WTC11 (cell line): ENCODE results near the gene OR52K2. TPM values are rescaled to one million over a fixed set of nuclear protein-coding genes. Genes with fewer than 3 reads are reported as not detected.

Experiments used
- ATAC-seq: fragments of 200-7000 bp; cut with Tn5 transposase; 2 replicates; pipeline ENCODE4 v1.10.0; 2021; ENCODE audit warnings: mild to moderate bottlenecking, moderate library complexity
- CTCF ChIA-PET: fragments of 300-600 bp; sonication (Branson Sonifier 250); formaldehyde crosslinking; loops from one replicate; lab custom pipeline; 2021; ENCODE audit warnings: antibody characterized with exemption; lab: Charles Lee
- POLR2A ChIA-PET: fragments of 350-600 bp; sonication (Branson Sonifier 250); formaldehyde crosslinking; loops from one replicate; lab custom pipeline; 2021; ENCODE audit warnings: antibody characterized with exemption; lab: Charles Lee
- DNase-seq: peaks from one replicate; pipeline ENCODE4 v3.0.0; 2021; ENCODE audit warnings: low spot score
- H3K27ac Mint-ChIP-seq: 2 replicates; pipeline ENCODE4 v1.8.0; 2021; ENCODE audit warnings: mixed read lengths
- H3K27me3 Mint-ChIP-seq: 2 replicates; pipeline ENCODE4 v1.8.0; 2021; ENCODE audit warnings: low read depth, mild to moderate bottlenecking, moderate library complexity, mixed read lengths
- H3K36me3 Mint-ChIP-seq: 2 replicates; pipeline ENCODE4 v1.8.0; 2021; ENCODE audit warnings: mixed read lengths
- H3K4me1 Mint-ChIP-seq: 2 replicates; pipeline ENCODE4 v1.8.0; 2022; ENCODE audit warnings: mixed read lengths
- H3K4me3 Mint-ChIP-seq: 2 replicates; pipeline ENCODE4 v1.8.0; 2021; ENCODE audit warnings: mild to moderate bottlenecking, moderate library complexity, mixed read lengths
- H3K9me3 Mint-ChIP-seq: 2 replicates; pipeline ENCODE4 v1.8.0; 2021; ENCODE audit warnings: mixed read lengths
- JUN ChIP-seq: sonication (generic); formaldehyde crosslinking; IDR thresholded peaks from 2 replicates; pipeline ENCODE4 v1.8.0; 2023; ENCODE audit warnings: mild to moderate bottlenecking, missing genetic modification reagents
- NR1H2 ChIP-seq: sonication (generic); formaldehyde crosslinking; IDR thresholded peaks from 2 replicates; pipeline ENCODE4 v1.9.0; 2021; ENCODE audit warnings: mild to moderate bottlenecking, moderate library complexity, missing genetic modification reagents
- OVOL2 ChIP-seq: fragments of 250-450 bp; sonication (Bioruptor Pico); IDR thresholded peaks from 2 replicates; pipeline ENCODE4 v1.9.0; 2021; ENCODE audit warnings: mild to moderate bottlenecking, borderline replicate concordance
- TCF7 ChIP-seq: sonication (generic); formaldehyde crosslinking; IDR thresholded peaks from 2 replicates; pipeline ENCODE4 v1.8.0; 2022; ENCODE audit warnings: mild to moderate bottlenecking, low read depth, missing genetic modification reagents, moderate library complexity
- ZNF423 ChIP-seq: fragments of 250-450 bp; sonication (Bioruptor Pico); IDR thresholded peaks from 2 replicates; pipeline ENCODE4 v2.1.2; 2022; ENCODE audit warnings: mild to moderate bottlenecking, moderate library complexity
- total RNA-seq: library from RNA; stranded (reverse); gene quantifications from 3 replicates; pipeline ENCODE4 v1.2.3, GENCODE V29; 2021
- TF ChIP-seq, protein P1 (sequence below): fragments of 250-450 bp; sonication (Bioruptor Pico); IDR thresholded peaks from 2 replicates; pipeline ENCODE4 v1.9.0; 2021; ENCODE audit warnings: mild to moderate bottlenecking
- TF ChIP-seq, protein P2 (sequence below): fragments of 250-450 bp; sonication (Bioruptor Pico); conservative IDR thresholded peaks from 2 replicates; pipeline ENCODE4 v1.9.0; 2021; ENCODE audit warnings: mild to moderate bottlenecking
- TF ChIP-seq, protein P3 (sequence below): sonication (generic); formaldehyde crosslinking; IDR thresholded peaks from 2 replicates; pipeline ENCODE4 v1.8.1; 2023; ENCODE audit warnings: mild to moderate bottlenecking, missing genetic modification reagents, moderate library complexity
- TF ChIP-seq, protein P4 (sequence below): sonication (generic); formaldehyde crosslinking; IDR thresholded peaks from 2 replicates; pipeline ENCODE4 v1.8.1; 2022; ENCODE audit warnings: missing genetic modification reagents, borderline replicate concordance
- TF ChIP-seq, protein P5 (sequence below): sonication (generic); formaldehyde crosslinking; IDR thresholded peaks from 2 replicates; pipeline ENCODE4 v1.8.0; 2022; ENCODE audit warnings: mild to moderate bottlenecking, missing genetic modification reagents
- TF ChIP-seq, protein P6 (sequence below): sonication (generic); formaldehyde crosslinking; IDR thresholded peaks from 2 replicates; pipeline ENCODE4 v1.8.1; 2023; ENCODE audit warnings: mild to moderate bottlenecking, moderate library complexity, missing genetic modification reagents

The OR52K2 gene
- total RNA-seq, 1 experiment from 2014 or later = not detected

DNA sequence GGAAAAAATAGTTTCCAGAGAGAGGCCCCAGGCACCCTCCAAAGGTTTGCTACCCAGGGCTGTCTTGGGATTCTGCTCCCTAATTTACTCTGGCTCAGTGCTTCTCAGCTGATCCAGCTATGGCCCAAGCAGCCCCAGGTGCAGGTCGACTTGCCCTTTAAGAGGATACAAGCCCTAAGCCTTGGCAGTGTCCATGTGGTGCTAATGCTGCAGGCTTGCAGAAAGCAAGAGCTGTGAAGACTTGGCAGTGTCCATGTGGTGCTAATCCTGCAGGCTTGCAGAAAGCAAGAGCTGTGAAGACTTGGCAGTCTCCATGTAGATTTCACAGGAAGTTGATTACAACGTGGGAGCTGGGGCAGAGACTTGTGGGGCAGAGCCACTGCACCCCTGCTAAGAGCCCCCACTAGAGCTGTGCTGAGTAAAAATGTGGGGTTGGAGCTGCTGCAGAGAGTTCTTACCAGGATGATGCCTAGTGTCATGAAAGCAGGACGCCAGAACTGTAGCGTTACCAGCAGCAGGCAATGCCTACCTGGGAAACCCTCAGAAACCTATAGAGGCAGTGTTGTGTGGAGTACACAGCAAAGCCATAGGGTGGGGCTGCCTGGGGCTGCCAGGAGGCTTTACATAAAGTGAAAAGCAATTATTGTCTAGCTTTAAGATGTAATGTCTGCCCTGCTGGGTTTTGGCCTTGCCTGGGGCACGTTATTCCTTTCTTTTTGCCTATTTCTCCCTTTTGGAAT, 17.2 kb downstream of the OR52K2 start (continued):
- TF ChIP-seq, protein P1, sequence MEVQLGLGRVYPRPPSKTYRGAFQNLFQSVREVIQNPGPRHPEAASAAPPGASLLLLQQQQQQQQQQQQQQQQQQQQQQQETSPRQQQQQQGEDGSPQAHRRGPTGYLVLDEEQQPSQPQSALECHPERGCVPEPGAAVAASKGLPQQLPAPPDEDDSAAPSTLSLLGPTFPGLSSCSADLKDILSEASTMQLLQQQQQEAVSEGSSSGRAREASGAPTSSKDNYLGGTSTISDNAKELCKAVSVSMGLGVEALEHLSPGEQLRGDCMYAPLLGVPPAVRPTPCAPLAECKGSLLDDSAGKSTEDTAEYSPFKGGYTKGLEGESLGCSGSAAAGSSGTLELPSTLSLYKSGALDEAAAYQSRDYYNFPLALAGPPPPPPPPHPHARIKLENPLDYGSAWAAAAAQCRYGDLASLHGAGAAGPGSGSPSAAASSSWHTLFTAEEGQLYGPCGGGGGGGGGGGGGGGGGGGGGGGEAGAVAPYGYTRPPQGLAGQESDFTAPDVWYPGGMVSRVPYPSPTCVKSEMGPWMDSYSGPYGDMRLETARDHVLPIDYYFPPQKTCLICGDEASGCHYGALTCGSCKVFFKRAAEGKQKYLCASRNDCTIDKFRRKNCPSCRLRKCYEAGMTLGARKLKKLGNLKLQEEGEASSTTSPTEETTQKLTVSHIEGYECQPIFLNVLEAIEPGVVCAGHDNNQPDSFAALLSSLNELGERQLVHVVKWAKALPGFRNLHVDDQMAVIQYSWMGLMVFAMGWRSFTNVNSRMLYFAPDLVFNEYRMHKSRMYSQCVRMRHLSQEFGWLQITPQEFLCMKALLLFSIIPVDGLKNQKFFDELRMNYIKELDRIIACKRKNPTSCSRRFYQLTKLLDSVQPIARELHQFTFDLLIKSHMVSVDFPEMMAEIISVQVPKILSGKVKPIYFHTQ = no peak
- TF ChIP-seq ZNF423 (CRISPR knock-in tag) = no peak

DNA sequence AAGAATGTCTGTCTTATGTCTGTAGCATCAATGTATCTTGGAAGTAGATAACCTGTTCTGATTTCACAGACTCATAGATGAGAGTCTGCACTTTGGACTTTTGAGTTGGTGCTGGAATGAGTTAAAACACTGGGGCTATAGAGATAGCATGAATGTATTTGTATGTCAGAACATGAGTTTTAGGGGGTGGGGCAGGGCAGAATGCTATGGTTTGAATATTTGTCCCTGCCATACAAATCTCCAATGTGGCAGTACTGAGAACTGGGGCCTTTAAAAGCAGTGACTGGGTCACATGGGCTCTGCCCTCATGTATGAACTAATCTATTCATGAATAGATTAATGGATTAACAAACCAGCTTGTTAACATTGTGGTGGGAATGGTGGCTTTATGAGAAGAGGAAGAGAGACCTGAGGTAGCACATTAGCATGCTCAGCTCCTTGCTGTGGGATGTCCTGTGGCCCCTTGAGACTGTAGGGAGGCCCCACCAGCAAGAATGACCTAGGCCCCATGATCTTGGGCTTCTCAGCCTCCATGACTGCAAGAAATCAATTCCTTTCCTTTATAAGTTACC, 17.9 kb downstream of the OR52K2 start:
- H3K36me3 Mint-ChIP-seq = peaks cover 34% of the 10 kb centered on the region
- no peak overlapping the region for H3K4me3 Mint-ChIP-seq
- no peak for ATAC-seq
- H3K27me3 Mint-ChIP-seq = no peaks in the 10 kb centered on the region; the same call in 1 of the 2 replicates
- peaks cover 40% of the 10 kb centered on the region for H3K4me1 Mint-ChIP-seq
- no peak for DNase-seq
- ChIA-PET POLR2A (no interaction called here), CTCF (interaction anchor here (1.9 kb wide), 1 partner anchor 280 kb away, joined by 11 read pairs; no protein-coding TSS in a partner anchor)
- TF ChIP-seq TCF7 = no peak
- TF ChIP-seq, protein P2, sequence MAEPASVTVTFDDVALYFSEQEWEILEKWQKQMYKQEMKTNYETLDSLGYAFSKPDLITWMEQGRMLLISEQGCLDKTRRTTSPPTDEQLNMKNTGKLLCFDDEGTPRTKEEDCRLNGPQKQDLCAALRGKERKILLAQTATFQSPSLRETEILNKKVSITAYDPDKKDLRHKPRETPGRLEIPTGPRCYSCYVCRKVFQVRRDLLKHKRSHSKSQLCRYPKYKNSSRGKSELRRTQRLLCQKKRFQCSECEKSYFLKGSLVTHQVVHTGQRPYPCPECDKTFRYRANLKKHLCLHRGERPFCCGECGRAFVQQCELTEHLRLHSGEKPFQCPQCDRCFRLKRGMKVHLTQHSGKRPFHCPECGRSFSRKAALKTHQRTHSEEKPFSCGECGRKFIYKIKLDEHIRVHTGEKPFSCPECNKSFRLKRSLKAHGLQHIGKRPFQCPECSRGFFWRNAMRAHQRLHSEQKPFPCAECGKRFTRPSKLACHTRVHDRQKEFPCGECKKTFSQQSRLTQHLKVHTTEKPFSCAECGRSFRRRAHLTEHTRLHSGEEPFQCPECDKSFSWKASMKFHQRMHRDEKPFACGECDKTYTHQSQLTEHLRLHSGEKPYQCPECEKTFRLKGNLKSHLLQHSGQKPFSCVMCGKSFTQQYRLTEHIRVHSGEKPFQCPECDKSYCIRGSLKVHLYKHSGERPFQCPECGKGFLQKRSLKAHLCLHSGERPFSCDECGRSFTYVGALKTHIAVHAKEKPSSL (CRISPR knock-in tag) = no peak
- TF ChIP-seq, protein P3, sequence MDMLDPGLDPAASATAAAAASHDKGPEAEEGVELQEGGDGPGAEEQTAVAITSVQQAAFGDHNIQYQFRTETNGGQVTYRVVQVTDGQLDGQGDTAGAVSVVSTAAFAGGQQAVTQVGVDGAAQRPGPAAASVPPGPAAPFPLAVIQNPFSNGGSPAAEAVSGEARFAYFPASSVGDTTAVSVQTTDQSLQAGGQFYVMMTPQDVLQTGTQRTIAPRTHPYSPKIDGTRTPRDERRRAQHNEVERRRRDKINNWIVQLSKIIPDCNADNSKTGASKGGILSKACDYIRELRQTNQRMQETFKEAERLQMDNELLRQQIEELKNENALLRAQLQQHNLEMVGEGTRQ = no peak
- TF ChIP-seq NR1H2 = no peak
- TF ChIP-seq, protein P4, sequence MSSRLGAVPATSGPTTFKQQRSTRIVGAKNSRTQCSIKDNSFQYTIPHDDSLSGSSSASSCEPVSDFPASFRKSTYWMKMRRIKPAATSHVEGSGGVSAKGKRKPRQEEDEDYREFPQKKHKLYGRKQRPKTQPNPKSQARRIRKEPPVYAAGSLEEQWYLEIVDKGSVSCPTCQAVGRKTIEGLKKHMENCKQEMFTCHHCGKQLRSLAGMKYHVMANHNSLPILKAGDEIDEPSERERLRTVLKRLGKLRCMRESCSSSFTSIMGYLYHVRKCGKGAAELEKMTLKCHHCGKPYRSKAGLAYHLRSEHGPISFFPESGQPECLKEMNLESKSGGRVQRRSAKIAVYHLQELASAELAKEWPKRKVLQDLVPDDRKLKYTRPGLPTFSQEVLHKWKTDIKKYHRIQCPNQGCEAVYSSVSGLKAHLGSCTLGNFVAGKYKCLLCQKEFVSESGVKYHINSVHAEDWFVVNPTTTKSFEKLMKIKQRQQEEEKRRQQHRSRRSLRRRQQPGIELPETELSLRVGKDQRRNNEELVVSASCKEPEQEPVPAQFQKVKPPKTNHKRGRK = no peak
- TF ChIP-seq, protein P5, sequence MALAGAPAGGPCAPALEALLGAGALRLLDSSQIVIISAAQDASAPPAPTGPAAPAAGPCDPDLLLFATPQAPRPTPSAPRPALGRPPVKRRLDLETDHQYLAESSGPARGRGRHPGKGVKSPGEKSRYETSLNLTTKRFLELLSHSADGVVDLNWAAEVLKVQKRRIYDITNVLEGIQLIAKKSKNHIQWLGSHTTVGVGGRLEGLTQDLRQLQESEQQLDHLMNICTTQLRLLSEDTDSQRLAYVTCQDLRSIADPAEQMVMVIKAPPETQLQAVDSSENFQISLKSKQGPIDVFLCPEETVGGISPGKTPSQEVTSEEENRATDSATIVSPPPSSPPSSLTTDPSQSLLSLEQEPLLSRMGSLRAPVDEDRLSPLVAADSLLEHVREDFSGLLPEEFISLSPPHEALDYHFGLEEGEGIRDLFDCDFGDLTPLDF (CRISPR knock-in tag) = no peak
- TF ChIP-seq, protein P6, sequence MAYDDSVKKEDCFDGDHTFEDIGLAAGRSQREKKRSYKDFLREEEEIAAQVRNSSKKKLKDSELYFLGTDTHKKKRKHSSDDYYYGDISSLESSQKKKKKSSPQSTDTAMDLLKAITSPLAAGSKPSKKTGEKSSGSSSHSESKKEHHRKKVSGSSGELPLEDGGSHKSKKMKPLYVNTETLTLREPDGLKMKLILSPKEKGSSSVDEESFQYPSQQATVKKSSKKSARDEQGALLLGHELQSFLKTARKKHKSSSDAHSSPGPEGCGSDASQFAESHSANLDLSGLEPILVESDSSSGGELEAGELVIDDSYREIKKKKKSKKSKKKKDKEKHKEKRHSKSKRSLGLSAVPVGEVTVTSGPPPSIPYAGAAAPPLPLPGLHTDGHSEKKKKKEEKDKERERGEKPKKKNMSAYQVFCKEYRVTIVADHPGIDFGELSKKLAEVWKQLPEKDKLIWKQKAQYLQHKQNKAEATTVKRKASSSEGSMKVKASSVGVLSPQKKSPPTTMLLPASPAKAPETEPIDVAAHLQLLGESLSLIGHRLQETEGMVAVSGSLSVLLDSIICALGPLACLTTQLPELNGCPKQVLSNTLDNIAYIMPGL = no peak
- no peak for TF ChIP-seq OVOL2
- TF ChIP-seq JUN = no peak
- no peak overlapping the region for H3K27ac Mint-ChIP-seq
- peaks cover 49% of the 10 kb centered on the region for H3K9me3 Mint-ChIP-seq
